Peyer's patch (tissue), 4 donors: ENCODE data around the gene RAB37. TPM values are rescaled to one million over a fixed set of nuclear protein-coding genes. Genes with fewer than 3 reads are reported as not detected.
A peak's percentile ranks its signal among the peaks of the same experiment; 100 is the strongest.

Source experiments
- DNase-seq, 3 donors: peaks; one replicate each; pipeline ENCODE4 v3.0.0-alpha.2; 2017 to 2019
- H3K27ac ChIP-seq, 4 donors: fragments of 200-600 bp; sonication (generic); one replicate each; pipeline ENCODE4 v1.5.1; 2016 to 2019
- H3K27me3 ChIP-seq, 2 donors: fragments of 200-600 bp; sonication (generic); one replicate each; pipeline ENCODE4 v1.5.1; 2019
- H3K36me3 ChIP-seq, 3 donors: fragments of 200-600 bp; sonication (generic); one replicate each; pipeline ENCODE4 v1.5.1; 2016 to 2019
- H3K4me1 ChIP-seq, 4 donors: fragments of 200-600 bp; sonication (generic); one replicate each; pipeline ENCODE4 v1.5.1; 2016 to 2019
- H3K4me3 ChIP-seq, 4 donors: fragments of 200-600 bp; sonication (generic); 1 replicate in 3 of 4; 2 replicates in 1 of 4; pipeline ENCODE4 v1.5.1; 2016 to 2019; ENCODE audit warnings: mild to moderate bottlenecking in 1 of 4
- H3K9me3 ChIP-seq, 4 donors: fragments of 200-600 bp; sonication (generic); one replicate each; pipeline ENCODE4 v1.5.1; 2016 to 2019; ENCODE audit warnings: mild to moderate bottlenecking in 1 of 4
- POLR2A ChIP-seq, 2 donors: fragments of 450-650 bp; IDR thresholded peaks; one replicate each; pipeline ENCODE4 v1.5.1; 2017; ENCODE audit warnings: antibody characterized with exemption in 2 of 2, mild to moderate bottlenecking in 2 of 2, moderate library complexity in 2 of 2
- total RNA-seq, 4 donors: library from RNA; depleted of rRNA; stranded (reverse); fragments of >200 nt; gene quantifications; one replicate each; pipeline ENCODE4 v1.1.0, GENCODE V29; 2016
- TF ChIP-seq, protein P1 (sequence below), 6 experiments: fragments of 450-650 bp in 4 of 6; fragments of 200-600 bp in 2 of 6; sonication (generic) in 1 of 6; IDR thresholded peaks; one replicate each; pipeline ENCODE4 v1.5.1; 2017 to 2019; ENCODE audit warnings: antibody characterized with exemption in 6 of 6, mild to moderate bottlenecking in 3 of 6, moderate library complexity in 1 of 6

RAB37 gene
- total RNA-seq, 4 donors from 2014 or later: 1.1 to 35.5 (median 4.4) TPM

DNA sequence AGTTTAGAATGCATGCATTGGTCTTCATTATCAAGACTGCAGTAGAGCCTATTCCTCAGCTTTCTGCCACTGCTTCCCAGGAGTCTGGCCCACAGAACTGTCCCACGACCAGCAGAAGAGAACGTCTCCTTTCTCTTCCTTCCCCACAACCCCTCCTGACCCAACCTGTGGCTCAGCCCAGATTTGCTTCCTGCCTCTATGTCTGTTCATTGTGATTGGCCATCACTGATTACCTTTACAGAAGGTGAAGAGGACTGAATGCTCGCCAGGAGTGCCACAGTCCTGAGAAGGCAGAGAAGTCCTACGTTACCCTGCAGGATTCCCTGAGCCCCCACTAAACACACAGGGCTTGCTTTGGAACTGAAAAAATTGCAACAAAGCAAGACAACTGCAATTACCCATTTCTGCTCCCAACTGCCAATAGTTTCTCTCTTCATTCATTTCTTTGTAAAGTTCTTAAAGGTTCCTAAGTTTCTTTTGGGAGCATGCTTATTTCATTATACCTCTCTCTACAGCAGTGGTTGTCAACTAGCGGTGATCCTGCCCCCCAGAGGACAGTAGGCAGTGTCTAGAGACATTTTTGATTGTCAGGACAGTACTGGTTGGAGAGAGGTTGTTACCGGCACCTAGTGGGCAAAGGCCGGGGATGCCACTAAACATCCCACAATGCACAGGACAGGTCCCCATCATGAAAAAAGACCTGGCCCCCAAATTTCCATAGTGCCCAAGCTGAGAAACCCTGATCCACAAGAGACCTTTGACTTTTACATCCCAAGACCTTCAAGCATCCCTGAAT is 43.6 kb downstream of the RAB37 start:
- peaks cover 0 to 24% (median 10%) of the 10 kb centered on the region in 4 donors for H3K4me1 ChIP-seq
- no peaks in the 10 kb centered on the region for H3K27me3 ChIP-seq
- H3K36me3 ChIP-seq: no peaks in the 10 kb centered on the region
- H3K4me3 ChIP-seq: no peak overlapping the region
- no peaks in the 10 kb centered on the region for H3K9me3 ChIP-seq
- H3K27ac ChIP-seq: peak overlapping the region; percentile 41 to 79 (median 55)
- peak in 2 of 3 donors; percentile 36 to 62 for DNase-seq
- TF ChIP-seq, protein P1, sequence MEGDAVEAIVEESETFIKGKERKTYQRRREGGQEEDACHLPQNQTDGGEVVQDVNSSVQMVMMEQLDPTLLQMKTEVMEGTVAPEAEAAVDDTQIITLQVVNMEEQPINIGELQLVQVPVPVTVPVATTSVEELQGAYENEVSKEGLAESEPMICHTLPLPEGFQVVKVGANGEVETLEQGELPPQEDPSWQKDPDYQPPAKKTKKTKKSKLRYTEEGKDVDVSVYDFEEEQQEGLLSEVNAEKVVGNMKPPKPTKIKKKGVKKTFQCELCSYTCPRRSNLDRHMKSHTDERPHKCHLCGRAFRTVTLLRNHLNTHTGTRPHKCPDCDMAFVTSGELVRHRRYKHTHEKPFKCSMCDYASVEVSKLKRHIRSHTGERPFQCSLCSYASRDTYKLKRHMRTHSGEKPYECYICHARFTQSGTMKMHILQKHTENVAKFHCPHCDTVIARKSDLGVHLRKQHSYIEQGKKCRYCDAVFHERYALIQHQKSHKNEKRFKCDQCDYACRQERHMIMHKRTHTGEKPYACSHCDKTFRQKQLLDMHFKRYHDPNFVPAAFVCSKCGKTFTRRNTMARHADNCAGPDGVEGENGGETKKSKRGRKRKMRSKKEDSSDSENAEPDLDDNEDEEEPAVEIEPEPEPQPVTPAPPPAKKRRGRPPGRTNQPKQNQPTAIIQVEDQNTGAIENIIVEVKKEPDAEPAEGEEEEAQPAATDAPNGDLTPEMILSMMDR (IDR thresholded peaks at IDR 0.05): peak in 5 of 6 experiments; percentile 9 to 67 (median 57)
- TF ChIP-seq POLR2A (IDR thresholded peaks at IDR 0.05): no peak

DNA sequence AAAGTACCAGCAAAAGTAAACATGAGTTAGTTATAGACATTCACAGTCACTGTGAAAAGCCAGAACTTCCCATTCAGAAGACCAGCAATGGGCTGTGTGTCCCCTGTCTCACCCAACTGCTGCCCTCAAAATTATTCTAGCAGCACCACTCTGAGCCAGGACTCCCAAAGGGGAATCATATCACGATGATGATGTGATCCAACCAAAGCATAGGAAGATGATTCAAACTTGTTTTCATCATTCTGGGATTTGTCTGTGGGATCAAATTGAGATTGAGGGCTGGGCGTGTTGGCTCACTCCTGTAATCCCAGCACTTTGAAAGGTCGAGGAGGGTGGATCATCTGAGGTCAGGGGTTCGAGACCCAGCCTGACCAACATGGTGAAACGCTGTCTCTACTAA is 45.5 kb downstream of the RAB37 start:
- Histone ChIP-seq H3K4me3 (no peak overlapping the region), H3K36me3 (no peaks in the 10 kb centered on the region), H3K9me3 (no peaks in the 10 kb centered on the region), H3K27me3 (no peaks in the 10 kb centered on the region), H3K4me1 (peaks cover 0 to 12% (median 5%) of the 10 kb centered on the region in 4 donors), H3K27ac (no peak overlapping the region)
- no peak for DNase-seq
- TF ChIP-seq, protein P1 (IDR thresholded peaks at IDR 0.05): no peak
- TF ChIP-seq POLR2A (IDR thresholded peaks at IDR 0.05): no peak

DNA sequence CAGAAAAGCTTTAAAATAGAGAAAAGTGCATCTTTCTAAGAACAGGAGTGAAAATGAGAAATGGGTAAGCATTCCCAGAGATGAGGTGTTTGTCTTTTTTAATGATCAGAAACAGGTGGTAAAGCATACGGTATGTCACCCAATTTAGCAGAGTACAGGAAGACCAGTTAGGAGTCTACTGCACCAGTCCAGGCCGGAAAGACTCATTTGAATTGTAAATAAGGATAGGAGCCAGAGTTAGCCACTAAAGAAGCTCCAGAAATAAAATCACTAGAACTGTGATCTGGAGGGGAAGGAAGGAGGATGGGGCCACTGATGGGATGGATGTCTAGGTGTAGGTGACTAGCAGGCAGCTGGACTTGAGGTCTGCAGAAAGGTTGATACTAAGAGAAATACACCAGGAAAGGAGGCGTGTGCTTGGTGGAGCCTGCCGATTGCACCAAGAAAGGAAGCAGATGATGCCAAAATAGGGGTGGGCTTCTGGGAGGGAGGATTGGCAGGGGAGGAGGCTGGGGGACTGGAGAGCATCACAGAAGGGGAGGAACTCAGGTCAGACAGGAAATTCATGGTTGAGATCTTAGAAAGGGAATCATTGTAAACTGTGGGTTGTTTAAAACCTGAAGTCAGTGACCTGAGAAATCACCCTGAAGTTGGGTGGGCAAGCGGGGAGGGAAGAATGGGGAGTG is 47.2 kb downstream of the RAB37 start:
- no peak for DNase-seq
- Histone ChIP-seq H3K4me3 (no peak overlapping the region), H3K27ac (peak overlapping the region in 1 of 4 donors; percentile 42), H3K36me3 (no peaks in the 10 kb centered on the region), H3K27me3 (no peaks in the 10 kb centered on the region), H3K4me1 (peaks cover 0 to 11% (median 5%) of the 10 kb centered on the region in 4 donors), H3K9me3 (no peaks in the 10 kb centered on the region)
- no peak for TF ChIP-seq POLR2A (IDR thresholded peaks at IDR 0.05)
- TF ChIP-seq, protein P1 (IDR thresholded peaks at IDR 0.05): no peak

DNA sequence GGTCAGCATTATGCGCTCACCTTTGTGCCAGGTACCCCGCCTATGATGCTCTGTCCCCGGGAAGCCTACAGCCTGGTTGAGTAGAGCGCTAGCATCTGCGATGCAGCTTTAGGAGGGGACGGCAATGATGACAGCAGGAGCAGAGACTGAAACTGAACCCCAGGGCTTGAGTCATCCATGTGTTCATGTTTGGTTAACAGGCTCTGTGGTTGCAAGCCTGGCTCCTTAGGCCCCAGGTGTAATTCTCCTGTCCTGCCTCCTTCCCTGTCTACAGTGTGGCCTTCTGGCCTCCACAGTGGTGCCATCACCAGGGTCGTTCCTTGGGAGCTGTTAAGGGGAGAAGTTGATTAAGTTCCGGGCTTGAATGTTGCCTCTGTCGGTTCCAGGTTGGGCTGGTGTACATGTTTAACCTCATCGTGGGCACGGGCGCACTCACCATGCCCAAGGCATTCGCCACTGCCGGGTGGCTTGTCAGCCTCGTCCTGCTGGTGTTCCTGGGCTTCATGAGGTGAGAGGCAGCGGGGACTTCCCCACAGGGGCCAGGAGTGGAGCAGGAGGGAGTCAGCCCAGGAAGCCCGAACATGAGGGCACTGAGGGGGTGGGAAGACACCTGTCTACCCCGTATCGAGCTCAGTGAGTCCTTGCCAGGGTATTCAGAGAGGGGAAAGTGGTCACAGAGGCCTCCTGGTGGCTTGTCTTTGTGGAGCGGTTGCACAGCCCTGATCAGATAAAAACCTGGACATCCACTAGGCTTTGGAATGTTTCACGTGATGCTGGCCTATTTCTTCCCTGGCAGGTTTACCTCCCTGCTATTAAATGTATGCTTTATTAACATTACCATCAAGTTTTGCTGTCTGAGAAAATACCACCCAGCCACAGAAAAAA is 48.3 kb downstream of the RAB37 start:
- Histone ChIP-seq H3K4me1 (peaks cover 0 to 9% (median 2%) of the 10 kb centered on the region in 4 donors), H3K36me3 (peaks cover 0 to 5% (median 0%) of the 10 kb centered on the region in 3 donors), H3K9me3 (no peaks in the 10 kb centered on the region), H3K27me3 (no peaks in the 10 kb centered on the region), H3K27ac (peak overlapping the region in 1 of 4 donors; percentile 5), H3K4me3 (no peak overlapping the region)
- no peak for TF ChIP-seq POLR2A (IDR thresholded peaks at IDR 0.05)
- TF ChIP-seq, protein P1 (IDR thresholded peaks at IDR 0.05): no peak
- DNase-seq: no peak

DNA sequence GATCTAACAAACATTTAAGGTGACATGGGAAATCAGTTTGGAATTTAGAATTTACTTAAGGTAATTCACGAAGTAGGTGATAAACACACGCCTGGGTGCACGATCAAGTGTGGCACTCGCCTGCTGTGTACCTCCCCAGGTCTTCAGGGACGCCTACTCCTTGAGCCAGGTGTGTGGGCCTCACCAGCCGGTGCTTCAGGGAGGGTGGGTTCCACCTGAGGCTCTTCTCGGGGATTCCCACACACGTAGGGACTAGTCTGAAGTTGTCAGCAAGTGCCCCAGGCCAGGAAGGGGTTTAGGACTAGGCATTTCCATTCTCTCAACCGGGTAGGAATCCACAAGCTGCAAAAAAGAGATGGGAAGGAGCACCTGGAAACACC is 48.9 kb downstream of the RAB37 start:
- TF ChIP-seq, protein P1 (IDR thresholded peaks at IDR 0.05): no peak
- no peak for TF ChIP-seq POLR2A (IDR thresholded peaks at IDR 0.05)
- H3K9me3 ChIP-seq: no peaks in the 10 kb centered on the region
- H3K4me3 ChIP-seq: no peak overlapping the region
- H3K36me3 ChIP-seq: peaks cover 0 to 6% (median 0%) of the 10 kb centered on the region in 3 donors
- H3K27ac ChIP-seq: no peak overlapping the region
- no peaks in the 10 kb centered on the region for H3K27me3 ChIP-seq
- H3K4me1 ChIP-seq: peaks cover 0 to 7% (median 0%) of the 10 kb centered on the region in 4 donors
- DNase-seq: no peak
